ENCODE measurements around the gene HNMT.

DNA sequence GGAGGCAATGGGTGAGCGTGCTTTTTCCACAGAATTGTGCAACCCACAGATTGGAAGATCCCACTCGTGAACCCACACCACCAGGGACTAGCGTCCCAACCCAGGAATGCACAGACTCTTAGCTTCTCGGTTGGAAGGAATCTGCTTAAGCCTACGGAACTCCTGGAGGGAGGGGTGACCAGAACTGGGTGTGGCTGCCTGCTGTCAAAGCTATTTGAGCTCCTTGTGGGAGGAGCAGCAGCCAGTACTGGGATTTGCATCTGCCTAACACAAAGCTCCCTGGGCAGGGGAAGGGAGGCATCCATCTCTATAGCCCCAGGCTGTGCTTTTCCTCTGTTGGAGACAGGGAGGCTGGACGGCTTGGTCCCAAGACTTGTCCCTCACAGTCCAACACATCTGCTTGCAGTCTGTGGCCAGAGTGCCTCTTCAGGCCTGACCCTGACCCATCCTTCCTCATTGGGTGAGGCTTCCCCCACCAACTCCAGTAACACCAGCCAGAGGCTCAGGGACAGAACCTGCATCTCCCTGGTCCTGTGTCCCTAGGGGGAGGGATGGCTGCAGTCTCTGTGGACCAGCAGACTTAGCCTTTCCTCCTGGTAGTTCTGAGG is 27.9 kb downstream of the HNMT start:
- TF ChIP-seq, protein P1, sequence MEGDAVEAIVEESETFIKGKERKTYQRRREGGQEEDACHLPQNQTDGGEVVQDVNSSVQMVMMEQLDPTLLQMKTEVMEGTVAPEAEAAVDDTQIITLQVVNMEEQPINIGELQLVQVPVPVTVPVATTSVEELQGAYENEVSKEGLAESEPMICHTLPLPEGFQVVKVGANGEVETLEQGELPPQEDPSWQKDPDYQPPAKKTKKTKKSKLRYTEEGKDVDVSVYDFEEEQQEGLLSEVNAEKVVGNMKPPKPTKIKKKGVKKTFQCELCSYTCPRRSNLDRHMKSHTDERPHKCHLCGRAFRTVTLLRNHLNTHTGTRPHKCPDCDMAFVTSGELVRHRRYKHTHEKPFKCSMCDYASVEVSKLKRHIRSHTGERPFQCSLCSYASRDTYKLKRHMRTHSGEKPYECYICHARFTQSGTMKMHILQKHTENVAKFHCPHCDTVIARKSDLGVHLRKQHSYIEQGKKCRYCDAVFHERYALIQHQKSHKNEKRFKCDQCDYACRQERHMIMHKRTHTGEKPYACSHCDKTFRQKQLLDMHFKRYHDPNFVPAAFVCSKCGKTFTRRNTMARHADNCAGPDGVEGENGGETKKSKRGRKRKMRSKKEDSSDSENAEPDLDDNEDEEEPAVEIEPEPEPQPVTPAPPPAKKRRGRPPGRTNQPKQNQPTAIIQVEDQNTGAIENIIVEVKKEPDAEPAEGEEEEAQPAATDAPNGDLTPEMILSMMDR (IDR thresholded peaks at IDR 0.05), result no peak
- TF ChIP-seq ZFX (IDR thresholded peaks at IDR 0.05; ENCODE audit: borderline replicate concordance), result no peak

All from 22Rv1 (cell line).